ENCODE data around the gene PHF14. TPM values are rescaled to one million over a fixed set of nuclear protein-coding genes. Genes with fewer than 3 reads are reported as not detected.

Gene PHF14
- total RNA-seq, 4 donors from 2014 or later: 25.3 to 52.6 (median 29.1) TPM

GRCh38 chr7:11069591-11069990, 95.9 kb downstream of the PHF14 start:
- no peak overlapping the region for H3K4me3 ChIP-seq
- WGBS, 2 donors (ENCODE audit: low coverage in 1 of 2): 81% methylated on average over 2 of the region's 3 CpGs; no CpG with 5 or more reads in 1 of the 2 donors
- TF ChIP-seq EP300 (IDR thresholded peaks at IDR 0.05) (no peak), POLR2AphosphoS5 (IDR thresholded peaks at IDR 0.05) (no peak), POLR2A (IDR thresholded peaks at IDR 0.05) (no peak)
- TF ChIP-seq, protein P1, sequence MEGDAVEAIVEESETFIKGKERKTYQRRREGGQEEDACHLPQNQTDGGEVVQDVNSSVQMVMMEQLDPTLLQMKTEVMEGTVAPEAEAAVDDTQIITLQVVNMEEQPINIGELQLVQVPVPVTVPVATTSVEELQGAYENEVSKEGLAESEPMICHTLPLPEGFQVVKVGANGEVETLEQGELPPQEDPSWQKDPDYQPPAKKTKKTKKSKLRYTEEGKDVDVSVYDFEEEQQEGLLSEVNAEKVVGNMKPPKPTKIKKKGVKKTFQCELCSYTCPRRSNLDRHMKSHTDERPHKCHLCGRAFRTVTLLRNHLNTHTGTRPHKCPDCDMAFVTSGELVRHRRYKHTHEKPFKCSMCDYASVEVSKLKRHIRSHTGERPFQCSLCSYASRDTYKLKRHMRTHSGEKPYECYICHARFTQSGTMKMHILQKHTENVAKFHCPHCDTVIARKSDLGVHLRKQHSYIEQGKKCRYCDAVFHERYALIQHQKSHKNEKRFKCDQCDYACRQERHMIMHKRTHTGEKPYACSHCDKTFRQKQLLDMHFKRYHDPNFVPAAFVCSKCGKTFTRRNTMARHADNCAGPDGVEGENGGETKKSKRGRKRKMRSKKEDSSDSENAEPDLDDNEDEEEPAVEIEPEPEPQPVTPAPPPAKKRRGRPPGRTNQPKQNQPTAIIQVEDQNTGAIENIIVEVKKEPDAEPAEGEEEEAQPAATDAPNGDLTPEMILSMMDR (IDR thresholded peaks at IDR 0.05): no peak
- no peak overlapping the region for H3K27ac ChIP-seq
- peaks cover 0 to 23% of the 10 kb centered on the region in 2 donors for H3K36me3 ChIP-seq
- H3K9me3 ChIP-seq: no peaks in the 10 kb centered on the region
- ATAC-seq: no peak
- H3K4me1 ChIP-seq: no peaks in the 10 kb centered on the region
- H3K27me3 ChIP-seq: no peaks in the 10 kb centered on the region

DNA sequence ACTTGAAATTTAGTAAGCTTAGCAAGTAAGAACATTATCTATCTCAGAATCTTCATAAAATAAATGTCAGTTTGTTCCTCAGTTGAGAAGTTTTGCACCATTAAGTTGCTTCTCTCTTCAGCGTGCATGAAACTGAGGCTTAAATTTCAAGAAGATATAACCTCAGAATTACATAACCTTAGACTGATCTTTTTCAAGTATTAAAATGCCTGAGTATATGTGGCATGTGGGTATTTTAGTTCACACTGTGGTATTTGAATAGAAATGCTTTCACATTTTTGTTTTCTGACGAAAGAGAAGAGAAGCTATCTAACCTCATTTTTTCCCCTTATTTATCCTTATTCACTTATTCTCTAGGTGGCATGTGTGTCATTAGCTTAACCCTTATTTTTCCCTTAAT, 104.1 kb downstream of the PHF14 start:
- H3K27me3 ChIP-seq: no peaks in the 10 kb centered on the region
- H3K4me1 ChIP-seq: no peaks in the 10 kb centered on the region
- 76 to 85% methylated on average over 2 of the region's 2 CpGs for WGBS, 2 donors (ENCODE audit: low coverage in 1 of 2)
- no peak for ATAC-seq
- peaks cover 0 to 20% of the 10 kb centered on the region in 2 donors for H3K36me3 ChIP-seq
- peaks cover 0 to 3% (median 0%) of the 10 kb centered on the region in 3 donors for H3K9me3 ChIP-seq
- TF ChIP-seq POLR2AphosphoS5 (IDR thresholded peaks at IDR 0.05) (no peak), EP300 (IDR thresholded peaks at IDR 0.05) (no peak), POLR2A (IDR thresholded peaks at IDR 0.05) (no peak)
- TF ChIP-seq, protein P1 (IDR thresholded peaks at IDR 0.05): no peak
- no peak overlapping the region for H3K4me3 ChIP-seq
- no peak overlapping the region for H3K27ac ChIP-seq

DNA sequence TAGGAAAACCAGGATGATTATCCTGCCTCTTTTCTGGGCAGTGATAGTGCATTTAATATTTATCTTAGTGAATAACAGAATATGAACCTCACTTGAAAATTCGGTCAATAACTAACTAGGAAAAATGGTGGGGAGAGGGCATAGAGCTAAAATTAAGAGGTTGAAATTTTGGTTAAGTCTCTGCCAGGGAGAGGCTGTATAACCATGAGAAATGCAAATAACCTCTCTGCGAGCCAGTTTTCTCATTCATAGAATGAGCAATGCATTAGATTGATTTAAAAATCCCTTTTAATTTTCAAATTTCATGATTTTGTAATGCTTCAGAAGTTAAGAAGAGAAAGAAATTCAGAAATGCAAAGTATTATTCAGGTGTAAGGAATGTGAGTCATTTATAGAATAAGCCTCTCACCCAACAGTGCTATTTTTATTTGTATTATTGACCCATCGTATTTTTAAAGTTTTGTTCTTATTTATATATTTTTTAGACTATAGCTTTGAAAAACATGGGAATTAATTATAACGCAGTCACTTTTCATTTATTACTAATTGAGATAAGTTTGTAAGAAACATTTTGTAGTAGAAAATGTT, 104.7 kb downstream of the PHF14 start:
- H3K27ac ChIP-seq: no peak overlapping the region
- no peak for ATAC-seq
- no peaks in the 10 kb centered on the region for H3K4me1 ChIP-seq
- 93 to 95% methylated on average over 4 of the region's 4 CpGs for WGBS, 2 donors (ENCODE audit: low coverage in 1 of 2)
- peaks cover 0 to 22% of the 10 kb centered on the region in 2 donors for H3K36me3 ChIP-seq
- no peak overlapping the region for H3K4me3 ChIP-seq
- TF ChIP-seq, protein P1 (IDR thresholded peaks at IDR 0.05): no peak
- no peak for TF ChIP-seq POLR2AphosphoS5 (IDR thresholded peaks at IDR 0.05)
- TF ChIP-seq EP300 (IDR thresholded peaks at IDR 0.05): no peak
- no peak for TF ChIP-seq POLR2A (IDR thresholded peaks at IDR 0.05)
- no peaks in the 10 kb centered on the region for H3K27me3 ChIP-seq
- peaks cover 0 to 4% (median 0%) of the 10 kb centered on the region in 3 donors for H3K9me3 ChIP-seq

DNA sequence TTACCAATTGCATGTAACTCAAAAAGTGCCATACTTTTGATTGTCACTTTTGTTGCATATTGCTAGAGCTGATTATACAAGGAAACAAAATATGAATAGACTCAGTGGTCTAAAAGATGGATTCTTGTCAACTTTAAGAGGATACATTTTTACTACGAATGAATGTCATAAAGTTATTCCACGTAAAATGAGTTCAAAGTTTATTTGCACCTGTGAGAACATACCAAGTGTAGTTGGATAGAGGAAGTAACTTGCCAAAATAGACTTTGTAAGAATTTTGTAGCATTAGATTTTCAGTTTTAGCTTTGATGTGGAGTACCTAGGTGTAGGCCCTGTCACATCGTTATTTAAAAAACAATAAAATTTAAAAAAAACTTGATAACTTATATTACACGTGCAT, 106.2 kb downstream of the PHF14 start:
- Histone ChIP-seq H3K4me3 (no peak overlapping the region), H3K27ac (no peak overlapping the region), H3K36me3 (peaks cover 0 to 16% of the 10 kb centered on the region in 2 donors), H3K27me3 (no peaks in the 10 kb centered on the region), H3K4me1 (no peaks in the 10 kb centered on the region), H3K9me3 (peaks cover 0 to 4% (median 0%) of the 10 kb centered on the region in 3 donors)
- TF ChIP-seq, protein P1 (IDR thresholded peaks at IDR 0.05): no peak
- TF ChIP-seq EP300 (IDR thresholded peaks at IDR 0.05) (no peak), POLR2A (IDR thresholded peaks at IDR 0.05) (no peak), POLR2AphosphoS5 (IDR thresholded peaks at IDR 0.05) (no peak)
- ATAC-seq: no peak
- WGBS, 2 donors (ENCODE audit: low coverage in 1 of 2): 87 to 93% methylated on average over 4 of the region's 4 CpGs

DNA sequence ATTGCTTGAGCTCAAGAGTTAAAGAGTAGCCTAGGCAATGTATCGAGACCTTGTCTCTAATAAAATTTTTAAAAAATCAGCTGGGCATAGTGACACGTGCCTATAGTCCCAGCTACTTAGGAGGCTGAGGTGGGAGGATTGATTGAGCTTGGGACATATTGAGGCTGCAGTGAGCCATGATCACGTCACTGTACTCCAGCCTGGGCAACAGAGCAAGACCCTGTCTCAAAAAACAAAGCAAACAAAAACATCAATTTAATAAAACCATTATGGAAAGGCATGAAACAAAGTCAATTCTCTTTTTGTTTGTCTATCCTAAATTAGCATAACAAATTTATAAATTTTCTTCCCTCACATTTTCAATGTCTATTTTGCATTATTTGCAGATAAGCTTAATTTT, 108.4 kb downstream of the PHF14 start:
- TF ChIP-seq POLR2AphosphoS5 (IDR thresholded peaks at IDR 0.05) (no peak), POLR2A (IDR thresholded peaks at IDR 0.05) (no peak), EP300 (IDR thresholded peaks at IDR 0.05) (no peak)
- TF ChIP-seq, protein P1 (IDR thresholded peaks at IDR 0.05): no peak
- Histone ChIP-seq H3K4me1 (no peaks in the 10 kb centered on the region), H3K4me3 (no peak overlapping the region), H3K36me3 (peaks cover 0 to 17% of the 10 kb centered on the region in 2 donors), H3K27ac (no peak overlapping the region), H3K9me3 (peaks cover 0 to 4% (median 0%) of the 10 kb centered on the region in 3 donors), H3K27me3 (no peaks in the 10 kb centered on the region)
- no peak for ATAC-seq
- 96 to 100% methylated on average over 2 to 3 of the region's 3 CpGs for WGBS, 2 donors (ENCODE audit: low coverage in 1 of 2)
